Epithelial cell of esophagus (primary cell): ENCODE results near the gene NUDT1.

Experiments used
- DNase-seq: peaks from one replicate; pipeline ENCODE4 v3.0.0; 2010; ENCODE audit warnings: low read depth
- H3K4me3 ChIP-seq: 2 replicates; pipeline ENCODE4 v1.5.1; 2011; ENCODE audit warnings: mild to moderate bottlenecking, low read length, control low read depth
- CTCF ChIP-seq: IDR thresholded peaks from 2 replicates; pipeline ENCODE4 v1.5.1; 2011; ENCODE audit warnings: low read depth, mild to moderate bottlenecking, low read length, control low read depth, inconsistent platforms; ENCODE audit not compliant: insufficient read depth; ENCODE audit errors: missing control alignments

Gene NUDT1

GRCh38 chr7:2237109-2237602 lies 4.9 kb upstream of the NUDT1 start:
- no peak for TF ChIP-seq CTCF
- H3K4me3 ChIP-seq = no peak overlapping the region
- DNase-seq = peak; percentile 88

- no peak for TF ChIP-seq CTCF
- DNase-seq = no peak
- H3K4me3 ChIP-seq = no peak overlapping the region
Measured at GRCh38 chr7:2239242-2239641, 2.8 kb upstream of the NUDT1 start.

DNA sequence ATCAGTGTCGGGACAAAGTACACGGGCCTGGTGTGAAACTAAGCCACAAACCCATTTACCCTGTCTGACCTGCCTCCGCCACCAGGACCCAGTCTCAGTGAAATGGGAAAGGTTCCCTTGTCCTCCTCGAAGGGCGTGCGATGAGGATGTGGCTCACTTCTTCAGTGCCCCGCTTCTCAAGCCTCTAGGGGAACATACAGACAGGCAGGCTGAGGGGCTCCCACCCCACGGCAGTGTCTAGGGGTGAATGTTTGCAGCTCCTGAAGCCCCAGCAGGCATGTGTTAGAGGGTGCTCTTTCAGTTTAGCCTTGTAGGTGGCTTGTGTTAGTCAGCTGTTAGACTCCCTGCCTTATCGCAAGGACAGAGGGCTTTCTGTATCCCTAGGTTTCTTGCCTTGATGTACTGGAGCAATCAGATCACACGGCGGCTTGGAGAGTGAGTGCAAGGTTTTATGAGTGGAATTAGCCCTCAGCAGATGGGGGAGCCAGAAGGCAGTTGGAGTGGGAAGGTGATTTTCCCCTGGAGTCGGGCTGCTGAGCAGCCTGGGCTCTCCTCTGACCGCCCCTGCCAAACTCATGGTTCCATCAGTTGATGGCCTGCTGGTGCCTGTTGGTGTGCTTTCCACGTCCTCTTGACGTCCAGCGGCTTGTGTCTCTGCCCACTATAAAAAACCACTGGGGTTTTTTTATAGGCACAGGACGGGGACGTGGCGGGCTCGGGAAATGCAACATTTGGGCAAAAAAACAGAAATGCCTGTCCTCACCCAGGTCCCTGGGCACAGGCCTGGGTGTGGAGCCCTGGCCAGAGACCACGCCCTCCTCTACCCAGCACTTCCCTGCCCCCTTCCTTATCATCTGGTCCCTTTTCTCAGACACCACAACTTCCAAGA lies 759 bp downstream of the NUDT1 start:
- DNase-seq = no peak
- peak; percentile 30 for TF ChIP-seq CTCF
- H3K4me3 ChIP-seq = peak overlapping the region; percentile 86

DNA sequence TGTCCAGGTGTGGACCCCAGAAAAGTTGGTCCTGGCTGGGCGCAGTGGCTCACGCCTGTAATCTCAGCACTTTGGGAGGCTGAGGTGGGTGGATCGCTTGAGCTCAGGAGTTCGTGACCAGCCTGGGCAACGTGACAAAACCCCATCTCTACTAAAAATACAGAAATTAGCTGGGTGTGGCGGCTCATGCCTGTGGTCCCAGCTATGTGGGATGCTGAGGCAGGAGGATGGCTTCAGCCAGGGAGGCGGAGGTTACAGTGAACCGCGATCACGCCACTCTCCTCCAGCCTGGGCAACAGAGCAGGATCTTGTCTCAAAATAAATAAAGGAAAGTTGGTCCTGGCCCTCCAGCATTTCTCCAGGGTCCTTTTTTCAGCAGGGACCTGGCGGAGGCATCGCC lies 1.4 kb downstream of the NUDT1 start:
- no peak for DNase-seq
- no peak overlapping the region for H3K4me3 ChIP-seq
- TF ChIP-seq CTCF = no peak

GRCh38 chr7:2244404-2244995 lies 2.5 kb downstream of the NUDT1 start:
- DNase-seq = no peak
- TF ChIP-seq CTCF = no peak
- no peak overlapping the region for H3K4me3 ChIP-seq

DNA sequence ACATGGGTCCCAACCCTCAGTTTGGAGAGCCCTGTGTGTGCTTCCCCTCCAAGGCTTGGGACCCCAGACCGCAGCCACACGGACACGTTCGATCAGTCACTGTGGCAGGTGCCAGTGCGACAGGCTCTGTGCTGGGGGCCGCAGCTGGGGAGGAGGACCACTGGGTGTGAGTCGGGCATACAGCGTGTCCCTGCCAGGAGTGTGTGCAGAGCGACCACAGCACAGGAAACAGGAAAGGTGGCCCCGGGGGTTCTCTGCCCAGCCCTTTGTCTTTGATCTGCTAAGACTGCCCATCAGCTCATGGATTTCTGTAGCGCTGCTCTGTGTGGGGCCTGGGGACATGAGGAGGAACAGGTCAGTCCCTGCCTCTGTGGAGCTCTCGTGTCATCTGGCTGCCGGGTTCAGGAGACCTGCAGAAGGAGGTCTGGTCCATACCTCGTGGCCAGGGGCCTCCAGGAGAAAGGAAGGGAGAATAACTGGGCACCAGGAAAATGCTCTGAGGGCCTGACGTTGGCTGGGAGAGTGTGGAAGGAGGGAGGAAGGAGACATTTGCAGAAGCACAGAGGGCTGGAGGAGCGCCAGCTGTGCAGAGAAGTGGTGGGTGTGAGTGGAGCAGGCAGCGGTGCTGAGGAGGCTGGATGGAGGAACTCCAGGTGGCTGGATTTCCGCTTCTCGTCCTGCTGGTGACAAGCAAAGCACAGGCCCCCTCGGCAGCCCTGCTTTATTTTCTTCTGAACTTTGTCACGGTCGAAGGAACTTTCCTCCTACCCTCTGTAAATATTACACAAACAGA lies 4.1 kb downstream of the NUDT1 start:
- TF ChIP-seq CTCF = no peak
- DNase-seq = no peak
- no peak overlapping the region for H3K4me3 ChIP-seq
